Measurements from ENCODE around the gene RAB31. TPM values are rescaled to one million over a fixed set of nuclear protein-coding genes. Genes with fewer than 3 reads are reported as not detected.

RAB31 gene
- total and polyA plus RNA-seq, 4 donors: 21.5 to 114 (median 49.5) TPM

GRCh38 chr18:9701609-9702349 lies 6.3 kb upstream of the RAB31 start:
- DNase-seq (no peak), ATAC-seq (ENCODE audit: insufficient read depth, low FRiP score) (no peak)
- TF ChIP-seq CTCF (IDR thresholded peaks at IDR 0.05; ENCODE audit: control extremely low read depth, extremely low read depth): no peak
- 63 to 77% methylated on average over 11 of the region's 11 CpGs for WGBS, 2 donors
- no peaks in the 10 kb centered on the region for H3K9me3 ChIP-seq (ENCODE audit: control insufficient read depth in 4 of 4, insufficient read depth in 3 of 4, low read length in 3 of 4)
- H3K27ac ChIP-seq (ENCODE audit: low read depth in 1 of 2, low read length in 1 of 2): peak overlapping the region in 1 of 2 donors; percentile 37
- H3K36me3 ChIP-seq (ENCODE audit: control insufficient read depth in 4 of 4, insufficient read depth in 4 of 4, low read length in 4 of 4): no peaks in the 10 kb centered on the region
- H3K4me1 ChIP-seq (ENCODE audit: control insufficient read depth in 5 of 5, insufficient read depth in 5 of 5, low read length in 5 of 5): peaks cover 0 to 26% (median 6%) of the 10 kb centered on the region in 5 donors
- no peaks in the 10 kb centered on the region for H3K27me3 ChIP-seq (ENCODE audit: control insufficient read depth in 3 of 3, insufficient read depth in 3 of 3, low read length in 2 of 3)
- no peak overlapping the region for H3K4me3 ChIP-seq
- no peak overlapping the region for H3K9ac ChIP-seq (ENCODE audit: insufficient read depth in 1 of 2, low read length in 2 of 2)

- no peak for DNase-seq
- Histone ChIP-seq H3K36me3 (ENCODE audit: control insufficient read depth in 4 of 4, insufficient read depth in 4 of 4, low read length in 4 of 4) (no peaks in the 10 kb centered on the region), H3K4me3 (no peak overlapping the region), H3K27me3 (ENCODE audit: control insufficient read depth in 3 of 3, insufficient read depth in 3 of 3, low read length in 2 of 3) (no peaks in the 10 kb centered on the region), H3K9me3 (ENCODE audit: control insufficient read depth in 4 of 4, insufficient read depth in 3 of 4, low read length in 3 of 4) (no peaks in the 10 kb centered on the region), H3K27ac (ENCODE audit: low read depth in 1 of 2, low read length in 1 of 2) (no peak overlapping the region), H3K4me1 (ENCODE audit: control insufficient read depth in 5 of 5, insufficient read depth in 5 of 5, low read length in 5 of 5) (peaks cover 0 to 43% (median 9%) of the 10 kb centered on the region in 5 donors), H3K9ac (ENCODE audit: insufficient read depth in 1 of 2, low read length in 2 of 2) (no peak overlapping the region)
- TF ChIP-seq CTCF (IDR thresholded peaks at IDR 0.05; ENCODE audit: control extremely low read depth, extremely low read depth): no peak
- ATAC-seq (ENCODE audit: insufficient read depth, low FRiP score): no peak
- WGBS, 2 donors: 66 to 85% methylated on average over 11 of the region's 11 CpGs
Measured at GRCh38 chr18:9704233-9705118, 3.6 kb upstream of the RAB31 start.

GRCh38 chr18:9705183-9705829 lies 2.8 kb upstream of the RAB31 start:
- Histone ChIP-seq H3K4me1 (ENCODE audit: control insufficient read depth in 5 of 5, insufficient read depth in 5 of 5, low read length in 5 of 5) (peaks cover 0 to 44% (median 3%) of the 10 kb centered on the region in 5 donors), H3K27ac (ENCODE audit: low read depth in 1 of 2, low read length in 1 of 2) (no peak overlapping the region), H3K36me3 (ENCODE audit: control insufficient read depth in 4 of 4, insufficient read depth in 4 of 4, low read length in 4 of 4) (no peaks in the 10 kb centered on the region), H3K4me3 (no peak overlapping the region), H3K9ac (ENCODE audit: insufficient read depth in 1 of 2, low read length in 2 of 2) (no peak overlapping the region), H3K27me3 (ENCODE audit: control insufficient read depth in 3 of 3, insufficient read depth in 3 of 3, low read length in 2 of 3) (no peaks in the 10 kb centered on the region), H3K9me3 (ENCODE audit: control insufficient read depth in 4 of 4, insufficient read depth in 3 of 4, low read length in 3 of 4) (no peaks in the 10 kb centered on the region)
- TF ChIP-seq CTCF (IDR thresholded peaks at IDR 0.05; ENCODE audit: control extremely low read depth, extremely low read depth): no peak
- WGBS, 2 donors: 33 to 58% methylated on average over 6 of the region's 6 CpGs
- ATAC-seq (ENCODE audit: insufficient read depth, low FRiP score) (no peak), DNase-seq (no peak)
